GM04504 (cell line): ENCODE data around the gene SPATC1L.

ENCODE experiments used
- DNase-seq: peaks from one replicate; pipeline ENCODE4 v3.0.0-alpha.2; 2012; ENCODE audit warnings: low read depth

The SPATC1L gene

DNA sequence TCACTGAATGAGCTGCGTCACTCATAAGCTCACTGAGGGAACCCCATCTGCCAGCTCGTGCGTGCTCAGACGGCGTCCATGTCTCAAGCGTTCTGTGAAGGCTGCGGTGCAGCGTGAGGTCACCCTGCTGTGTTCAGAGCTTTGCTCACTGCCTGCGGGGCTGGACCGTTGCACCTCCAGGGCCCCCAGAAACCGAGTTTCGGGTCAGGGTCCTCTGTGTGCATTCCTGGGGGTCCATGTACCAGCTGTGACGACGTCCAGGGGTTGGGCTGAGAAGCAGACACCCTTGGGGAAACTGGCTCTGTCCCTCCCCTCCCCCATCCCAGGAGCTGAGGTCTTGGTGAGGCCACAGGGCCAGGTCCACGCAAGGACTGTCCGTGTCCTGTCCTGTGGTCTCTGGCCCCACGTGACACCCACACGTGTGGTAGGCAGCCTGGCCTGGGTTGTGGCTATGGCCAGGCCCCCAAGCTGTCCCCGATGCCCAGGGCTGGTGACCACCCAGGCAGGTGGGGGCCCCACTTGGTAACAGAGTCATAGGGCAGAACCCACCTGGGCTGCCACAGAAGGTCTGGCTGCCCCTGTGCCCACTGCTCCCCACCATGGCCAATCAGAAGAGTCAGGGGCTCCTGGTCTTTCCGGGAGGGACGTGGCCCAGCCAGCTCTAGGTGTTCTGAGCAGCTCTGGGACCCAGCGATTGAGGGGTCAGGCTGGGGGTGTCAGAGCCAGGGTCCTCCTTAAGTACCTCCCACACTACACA, 53.2 kb downstream of the SPATC1L start:
- no peak for DNase-seq

DNA sequence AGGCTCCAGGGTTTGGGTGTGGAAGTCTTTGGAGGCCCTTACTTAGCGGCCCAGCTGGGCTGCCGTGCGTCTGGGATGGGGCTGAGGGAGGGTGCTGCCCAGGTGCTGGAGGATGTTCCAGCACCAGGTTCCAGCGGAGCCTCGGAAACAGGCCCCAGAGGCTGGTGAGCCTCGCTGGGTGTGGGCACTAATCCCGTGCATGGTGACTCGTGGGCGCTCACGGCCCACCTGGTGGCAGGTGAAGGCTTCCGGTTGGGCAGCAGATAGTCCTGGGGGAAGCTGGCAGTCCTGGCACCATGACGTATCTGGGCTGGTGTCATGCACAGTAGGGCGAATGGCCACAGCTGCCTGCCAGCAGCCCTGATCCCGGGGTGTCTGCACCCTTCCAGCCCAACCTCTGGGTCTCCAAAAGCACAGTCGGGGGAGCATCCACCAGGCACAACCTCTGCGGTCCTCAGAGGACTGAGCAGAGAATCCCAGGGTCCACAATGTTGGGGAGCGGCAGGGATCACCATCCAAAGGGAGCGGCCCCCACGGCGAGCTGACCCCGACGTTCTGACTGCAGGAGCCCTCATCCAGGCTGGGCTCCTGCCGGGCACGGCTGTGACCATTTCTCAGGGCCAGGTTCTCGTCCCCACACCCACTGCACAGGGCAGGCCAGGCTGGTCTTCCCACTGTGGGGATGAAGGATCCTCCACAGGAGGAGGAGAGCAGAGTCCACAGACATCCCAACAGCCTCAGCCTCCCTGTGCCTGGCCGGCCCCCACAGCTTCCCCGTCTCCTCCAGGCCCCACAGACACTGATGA, 54.2 kb downstream of the SPATC1L start:
- DNase-seq: no peak

DNA sequence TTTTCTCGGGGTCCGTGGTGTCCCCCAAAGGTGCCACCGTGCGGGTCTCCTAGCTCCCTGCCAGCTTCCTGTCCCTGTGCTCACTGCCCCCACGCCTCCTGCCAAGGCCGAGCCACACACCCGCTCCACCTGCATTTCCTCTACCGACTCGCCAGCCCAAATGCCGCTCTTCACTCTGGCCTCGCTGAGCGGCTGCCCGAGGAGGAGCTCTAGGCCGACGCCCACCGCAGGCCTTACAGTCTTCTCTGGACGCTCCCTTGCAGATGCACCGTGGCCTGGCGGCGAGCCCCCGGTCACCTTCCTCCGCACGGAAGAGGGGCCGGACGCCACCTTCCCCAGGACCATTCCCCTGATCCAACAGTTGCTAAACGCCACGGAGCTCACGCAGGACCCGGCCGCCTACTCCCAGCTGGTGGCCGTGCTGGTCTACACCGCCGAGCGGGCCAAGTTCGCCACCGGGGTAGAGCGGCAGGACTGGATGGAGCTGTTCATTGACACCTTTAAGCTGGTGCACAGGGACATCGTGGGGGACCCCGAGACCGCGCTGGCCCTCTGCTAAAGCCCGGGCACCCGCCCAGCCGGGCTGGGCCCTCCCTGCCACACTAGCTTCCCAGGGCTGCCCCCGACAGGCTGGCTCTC, 55.2 kb downstream of the SPATC1L start:
- DNase-seq: no peak

DNA sequence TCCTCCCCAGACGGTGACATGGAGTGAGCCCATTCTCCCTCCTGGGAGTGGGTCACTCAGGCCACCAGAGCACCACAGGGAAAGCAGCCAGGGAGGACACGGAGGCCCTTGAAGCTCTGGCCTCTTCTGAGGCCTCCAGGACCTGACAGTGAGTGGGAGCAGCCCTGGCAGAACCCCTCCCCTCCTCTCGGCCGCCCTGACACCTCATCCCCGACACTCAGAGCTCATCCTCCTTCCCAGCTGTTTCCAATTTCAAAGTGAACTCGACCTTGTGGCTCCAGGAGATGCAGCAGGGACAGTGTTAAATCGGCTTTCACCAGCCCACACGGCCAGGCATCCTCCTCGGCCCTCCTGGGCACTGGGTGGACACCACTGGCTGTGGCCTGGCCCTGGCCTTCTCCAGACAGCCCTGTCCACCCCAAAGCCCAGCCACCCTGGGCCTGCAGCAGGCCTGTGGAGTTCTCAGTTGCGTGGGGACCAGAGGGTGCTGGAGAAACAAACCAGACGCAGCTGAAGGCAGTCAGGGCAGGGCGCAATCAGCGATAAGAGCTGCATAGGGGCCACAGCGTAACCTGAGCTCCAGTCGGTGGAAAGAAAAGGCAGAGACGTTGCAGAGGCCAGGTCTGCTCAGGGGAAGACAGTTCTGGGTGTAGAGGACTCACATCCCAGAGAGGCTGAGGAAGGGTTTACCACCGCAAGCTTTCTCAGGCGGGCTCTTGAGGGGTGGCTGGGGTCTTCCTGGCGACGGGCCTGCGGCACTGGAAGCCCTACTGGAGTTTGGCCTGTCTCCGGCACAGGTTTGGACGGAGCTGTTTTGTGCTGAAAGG, 55.9 kb downstream of the SPATC1L start:
- DNase-seq: no peak

DNA sequence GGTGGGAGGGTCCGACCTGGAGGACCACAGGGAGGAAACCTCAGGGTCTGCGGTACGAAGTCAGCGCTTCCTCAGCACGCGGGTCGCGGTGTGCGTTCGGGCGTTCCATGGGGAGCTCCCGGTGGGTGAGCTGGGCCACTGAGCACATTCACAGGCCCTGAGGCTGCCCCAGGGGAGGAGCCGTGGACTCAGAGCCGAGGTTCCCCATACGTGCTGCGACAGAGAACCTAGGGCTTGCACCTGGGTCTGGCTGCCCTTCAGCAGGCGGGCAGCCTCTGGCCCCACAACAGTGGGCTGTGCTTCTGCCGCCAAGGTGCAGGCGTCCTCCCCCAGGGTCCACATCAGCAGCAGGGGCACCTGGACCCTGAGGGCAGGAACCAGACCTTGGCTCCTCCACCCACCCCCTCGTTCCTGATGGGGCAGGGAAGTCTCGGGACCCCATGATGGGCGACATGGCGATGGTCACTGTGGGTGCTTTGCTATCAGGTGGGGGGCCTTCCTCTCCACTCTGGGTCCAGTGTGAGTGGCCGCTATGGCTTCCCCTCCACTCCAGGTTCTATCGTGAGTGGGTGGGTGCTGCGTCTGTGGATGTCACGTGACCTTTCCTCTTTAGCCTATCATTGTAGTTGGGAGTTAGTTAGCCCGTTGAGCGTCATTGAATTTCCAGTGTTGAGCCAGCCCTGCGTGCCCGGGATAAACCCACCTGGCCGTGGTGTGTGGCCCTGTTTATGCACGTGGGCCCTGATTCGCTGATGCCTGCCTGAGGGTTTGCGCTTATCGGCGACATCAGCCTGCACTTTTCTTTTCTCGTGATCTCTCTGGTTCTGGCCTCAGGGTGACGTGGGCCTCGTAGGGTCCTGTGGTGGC, 56.8 kb downstream of the SPATC1L start:
- no peak for DNase-seq

DNA sequence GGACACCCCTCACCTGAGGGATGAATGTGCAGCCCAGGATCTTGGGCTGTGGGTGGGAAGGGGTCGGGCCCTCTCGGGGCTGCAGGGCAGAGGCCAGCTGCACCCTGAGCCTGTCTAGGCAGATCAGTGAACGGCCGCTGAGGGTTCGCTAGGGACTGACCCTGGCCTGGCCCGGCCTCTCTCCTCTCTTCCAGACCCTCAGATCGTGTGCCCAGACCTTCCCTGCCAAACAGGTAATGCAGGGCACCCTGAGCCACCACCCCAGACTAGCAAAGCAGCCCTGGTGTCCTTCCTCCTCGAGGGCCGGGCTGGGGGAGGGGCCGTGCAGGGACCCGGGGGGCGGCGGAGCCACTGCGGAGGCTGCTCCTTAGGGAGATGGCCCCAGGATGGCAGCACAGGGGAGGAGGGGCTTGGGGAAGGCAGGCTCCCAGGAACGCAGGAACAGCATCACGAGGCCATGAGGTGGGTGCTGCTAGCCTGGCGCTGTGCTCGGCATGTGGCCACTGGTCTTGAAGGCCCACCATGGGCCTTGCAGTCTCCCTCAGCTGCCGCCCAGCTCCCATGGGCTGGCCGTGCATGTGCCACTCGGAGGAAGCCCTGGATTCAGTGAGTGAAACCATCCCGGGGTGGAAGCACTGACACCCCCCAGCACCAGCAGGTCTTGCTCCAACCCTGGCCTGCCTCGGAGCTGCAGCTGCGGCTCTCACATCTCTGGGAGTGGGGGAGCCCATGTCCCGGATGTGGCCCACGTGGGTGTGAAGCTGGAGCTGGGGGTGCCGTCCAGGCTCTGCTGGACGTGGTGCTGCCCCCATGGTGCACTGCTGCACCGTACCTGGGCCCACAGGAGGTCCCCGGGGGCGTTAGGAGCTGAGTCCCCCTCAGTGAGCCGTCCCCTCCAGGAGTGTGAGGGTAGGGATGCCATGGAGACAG, 57.7 kb downstream of the SPATC1L start:
- DNase-seq: no peak

DNA sequence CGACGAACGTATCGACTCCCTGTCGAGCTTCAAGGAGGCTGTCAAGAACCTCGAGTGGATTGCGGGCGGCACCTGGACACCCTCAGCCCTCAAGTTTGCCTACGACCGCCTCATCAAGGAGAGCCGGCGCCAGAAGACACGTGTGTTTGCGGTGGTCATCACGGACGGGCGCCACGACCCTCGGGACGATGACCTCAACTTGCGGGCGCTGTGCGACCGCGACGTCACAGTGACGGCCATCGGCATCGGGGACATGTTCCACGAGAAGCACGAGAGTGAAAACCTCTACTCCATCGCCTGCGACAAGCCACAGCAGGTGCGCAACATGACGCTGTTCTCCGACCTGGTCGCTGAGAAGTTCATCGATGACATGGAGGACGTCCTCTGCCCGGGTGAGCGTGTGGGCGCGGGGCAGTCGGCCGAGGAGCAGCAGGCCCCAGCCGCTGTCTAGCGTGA, 58.4 kb downstream of the SPATC1L start:
- no peak for DNase-seq

DNA sequence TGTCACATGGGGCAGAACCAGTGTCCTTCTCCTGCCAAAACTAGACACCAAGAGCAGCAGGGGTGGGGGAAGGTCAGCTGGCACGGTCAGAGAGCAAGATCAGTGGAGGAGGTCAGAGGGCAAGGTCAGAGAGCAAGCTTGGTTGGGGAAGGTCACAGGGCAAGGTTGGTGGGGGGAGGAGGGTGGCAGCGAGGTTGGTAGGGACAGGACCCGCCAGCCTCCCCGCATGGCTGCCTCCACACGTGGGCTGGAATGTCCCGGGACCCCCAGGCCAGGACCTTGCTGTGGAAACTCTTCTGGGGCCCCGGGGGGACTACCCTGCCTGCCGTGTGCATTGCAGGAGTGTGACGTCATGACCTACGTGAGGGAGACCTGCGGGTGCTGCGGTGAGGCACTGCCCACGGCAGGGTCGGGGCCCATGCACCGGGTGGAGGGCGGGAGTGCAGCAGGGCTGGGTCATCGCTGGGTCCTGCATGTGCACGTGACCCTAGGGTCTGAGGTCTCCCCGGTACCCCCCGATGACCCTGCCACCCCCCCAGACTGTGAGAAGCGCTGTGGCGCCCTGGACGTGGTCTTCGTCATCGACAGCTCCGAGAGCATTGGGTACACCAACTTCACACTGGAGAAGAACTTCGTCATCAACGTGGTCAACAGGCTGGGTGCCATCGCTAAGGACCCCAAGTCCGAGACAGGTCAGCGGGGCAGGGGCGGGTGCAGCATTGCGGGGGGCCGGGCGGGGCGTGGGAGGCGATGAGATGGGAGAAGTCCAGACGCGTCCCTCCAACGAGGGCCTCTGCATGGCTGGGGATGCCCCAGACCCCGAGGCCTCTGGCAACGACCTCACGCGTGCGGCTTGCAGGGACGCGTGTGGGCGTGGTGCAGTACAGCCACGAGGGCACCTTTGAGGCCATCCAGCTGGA, 59.1 kb downstream of the SPATC1L start:
- DNase-seq: no peak

DNA sequence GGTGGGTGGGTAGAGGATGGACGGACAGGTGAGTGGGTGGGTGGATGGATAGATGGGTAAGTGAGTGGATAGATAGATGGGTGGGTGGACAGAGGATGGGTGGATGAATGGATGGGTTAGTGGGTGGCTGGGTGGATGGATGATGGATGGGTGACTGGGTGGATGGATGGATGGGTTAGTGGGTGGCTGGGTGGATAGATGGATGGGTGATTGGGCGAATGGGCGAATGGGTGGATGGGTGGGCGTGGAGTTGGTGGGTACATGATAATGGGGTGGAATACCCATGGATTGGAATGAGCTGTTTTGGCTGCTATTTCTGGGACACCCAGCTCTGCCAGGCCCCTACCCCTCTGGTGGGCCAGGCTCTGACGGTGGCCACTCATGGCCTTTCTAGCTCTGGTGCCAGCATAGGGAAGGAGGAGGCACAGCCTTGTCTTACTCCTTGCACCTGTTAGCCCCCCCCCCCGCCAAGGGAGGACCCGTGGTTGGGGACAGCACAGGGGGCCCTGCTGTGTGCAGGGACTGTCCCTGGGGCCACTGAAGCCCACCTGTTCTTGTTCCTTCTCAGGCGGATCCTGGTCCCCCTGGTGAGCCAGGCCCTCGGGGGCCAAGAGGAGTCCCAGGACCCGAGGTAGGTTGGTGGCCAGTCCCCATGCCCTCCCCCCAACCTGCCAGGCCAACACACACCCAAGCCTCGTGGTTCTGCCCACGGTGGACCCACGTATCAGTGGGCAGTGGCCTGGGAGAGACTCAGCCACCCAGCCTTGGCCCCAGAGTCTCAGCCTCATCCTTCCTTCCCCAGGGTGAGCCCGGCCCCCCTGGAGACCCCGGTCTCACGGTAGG, 60.0 kb downstream of the SPATC1L start:
- no peak for DNase-seq

DNA sequence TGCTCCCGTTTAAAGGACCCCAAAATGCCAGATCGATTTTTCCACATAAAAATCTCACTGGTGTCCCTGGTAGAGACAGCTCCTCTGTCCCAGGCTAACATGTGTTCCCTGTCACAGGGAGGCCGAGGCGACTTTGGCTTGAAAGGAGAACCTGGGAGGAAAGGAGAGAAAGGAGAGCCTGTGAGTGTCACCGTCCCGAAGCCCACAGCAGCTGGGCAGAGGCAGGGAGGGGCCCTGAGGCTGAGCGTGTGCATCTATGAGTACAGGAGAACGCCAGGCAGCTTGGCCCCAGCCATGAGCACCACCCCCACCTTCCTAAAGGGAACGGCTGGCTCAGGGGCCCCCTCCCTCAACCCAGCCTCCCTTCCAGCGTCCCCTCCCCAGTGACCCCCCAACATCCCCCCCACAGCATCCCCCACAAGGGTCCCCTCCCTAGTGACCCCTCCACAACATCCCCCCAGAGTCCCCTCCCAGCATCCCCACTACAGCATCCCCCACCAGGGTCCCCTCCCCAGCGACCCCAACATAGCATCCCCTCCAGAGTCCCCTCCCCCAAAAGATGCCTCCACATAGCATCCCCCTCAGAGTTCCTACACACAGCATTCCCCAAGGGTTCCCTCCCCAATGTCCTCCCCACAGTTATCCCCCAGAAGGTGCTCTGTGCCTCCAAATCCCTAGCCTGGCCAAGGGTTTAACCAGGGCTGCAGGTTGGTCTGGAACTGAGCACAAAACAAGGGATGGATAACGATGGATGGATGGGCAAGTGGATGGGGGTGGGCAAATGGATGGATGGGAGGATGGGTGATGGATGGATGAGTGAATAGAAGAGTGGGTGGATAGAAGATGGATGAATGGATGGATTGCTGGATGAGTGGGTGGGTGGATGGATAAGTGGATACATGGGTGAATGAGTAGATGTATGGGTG, 61.2 kb downstream of the SPATC1L start:
- DNase-seq: no peak

DNA sequence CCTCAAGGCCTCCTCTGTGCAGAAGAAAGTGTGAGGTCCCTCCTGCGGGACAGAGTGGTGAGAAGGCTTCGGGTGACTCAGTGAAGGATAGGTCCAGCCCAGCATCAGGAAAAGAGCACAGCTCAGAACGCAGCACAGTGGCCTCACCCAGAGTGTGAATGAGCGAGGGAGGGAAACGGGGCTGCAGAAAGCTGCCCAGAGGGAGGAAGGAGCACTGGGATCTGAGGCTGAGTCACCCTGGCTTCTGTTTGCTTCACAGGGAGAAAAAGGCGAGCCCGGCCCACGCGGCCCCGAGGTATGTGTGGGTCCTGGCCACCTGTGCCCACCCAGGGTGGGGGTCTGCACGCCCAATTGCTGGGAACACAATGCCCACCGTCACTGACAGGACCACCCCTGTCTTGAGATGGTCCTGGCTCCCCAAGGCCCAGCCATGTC, 62.0 kb downstream of the SPATC1L start:
- peak; percentile 71 for DNase-seq

DNA sequence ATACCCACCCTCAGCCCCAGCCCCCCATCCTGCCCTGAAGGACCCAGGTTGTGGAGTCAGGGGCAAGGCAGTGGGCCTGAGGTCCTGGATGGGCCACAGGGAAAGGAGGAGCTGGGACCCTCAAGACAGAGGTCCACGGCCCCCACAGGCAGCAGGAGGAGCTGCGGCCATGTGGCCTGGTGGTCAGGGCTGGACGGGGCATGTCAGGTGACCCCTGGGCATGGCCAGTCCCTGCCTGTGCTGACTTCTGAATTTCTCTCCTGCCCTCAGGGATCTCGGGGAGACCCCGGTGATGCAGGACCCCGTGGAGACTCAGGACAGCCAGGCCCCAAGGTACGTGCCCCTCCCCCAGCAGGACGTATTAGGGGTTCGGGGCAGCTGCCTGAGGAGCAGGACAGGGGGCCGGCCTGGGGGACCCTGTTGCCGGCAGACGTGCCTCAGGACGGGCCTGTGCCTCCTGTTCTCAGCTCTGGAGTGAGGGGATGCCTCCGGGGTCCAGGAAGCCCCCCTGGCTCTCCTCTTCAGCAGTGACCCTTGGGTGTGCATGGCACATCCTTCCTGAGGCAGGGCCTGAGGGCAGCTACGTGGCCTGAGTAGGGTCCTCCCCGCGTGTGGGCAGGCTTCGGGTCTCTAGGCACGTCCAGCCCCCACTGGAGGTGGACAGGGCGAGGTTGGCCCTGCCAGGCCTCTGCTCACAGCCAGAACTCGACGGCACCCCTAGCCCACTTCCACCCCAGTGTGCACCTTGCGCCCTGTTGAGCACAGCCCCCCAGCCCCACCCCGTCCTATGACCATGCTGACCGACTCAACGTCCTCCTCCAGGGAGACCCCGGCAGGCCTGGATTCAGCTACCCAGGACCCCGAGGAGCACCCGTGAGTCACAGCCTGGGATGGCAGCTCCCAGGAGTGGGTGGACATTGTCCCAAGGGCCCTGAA, 62.7 kb downstream of the SPATC1L start:
- DNase-seq: no peak

DNA sequence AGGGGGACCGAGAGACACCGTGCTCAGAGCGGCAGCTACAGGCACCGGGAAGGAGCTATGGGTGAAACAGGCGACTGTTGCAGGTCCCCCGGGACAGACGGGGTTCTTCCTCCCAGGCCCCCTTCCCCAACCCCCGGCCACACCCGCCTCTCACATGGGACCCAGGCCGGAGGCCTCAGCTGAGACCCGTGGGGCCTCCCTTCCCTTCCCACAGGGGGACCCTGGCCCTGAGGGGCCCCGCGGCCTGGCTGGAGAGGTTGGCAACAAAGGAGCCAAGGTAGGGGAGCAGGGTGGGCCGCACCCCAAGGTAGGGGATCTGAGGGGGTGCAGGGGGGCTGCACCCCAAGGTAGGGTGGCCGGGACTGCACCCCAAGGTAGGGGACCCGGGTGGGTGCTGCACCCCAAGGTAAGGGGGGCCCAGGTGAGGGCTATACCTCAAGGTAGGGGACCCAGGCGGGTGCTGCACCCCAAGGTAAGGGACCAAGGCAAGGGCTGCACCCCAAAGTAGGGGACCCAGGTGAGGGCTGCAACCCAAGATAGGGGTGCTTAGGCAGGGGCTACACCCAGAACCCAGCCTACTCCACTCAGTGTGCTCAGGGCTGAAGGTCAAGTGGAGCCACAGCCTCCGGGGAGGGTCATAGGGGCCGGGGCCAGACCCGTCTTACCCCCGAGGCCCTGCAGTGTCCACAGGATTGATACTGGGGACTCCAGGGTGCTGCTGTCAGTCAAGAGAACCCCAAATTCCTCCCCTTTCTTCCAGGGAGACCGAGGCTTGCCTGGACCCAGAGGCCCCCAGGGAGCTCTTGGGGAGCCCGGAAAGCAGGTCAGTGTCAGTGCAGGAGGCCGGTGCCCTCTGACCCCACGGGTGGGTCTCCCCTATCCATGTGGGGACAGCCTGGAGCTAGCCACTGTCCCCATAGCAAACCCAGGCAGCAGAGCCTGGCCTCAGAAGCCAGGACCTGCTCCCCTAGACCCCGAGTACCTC, 63.7 kb downstream of the SPATC1L start:
- DNase-seq: no peak

DNA sequence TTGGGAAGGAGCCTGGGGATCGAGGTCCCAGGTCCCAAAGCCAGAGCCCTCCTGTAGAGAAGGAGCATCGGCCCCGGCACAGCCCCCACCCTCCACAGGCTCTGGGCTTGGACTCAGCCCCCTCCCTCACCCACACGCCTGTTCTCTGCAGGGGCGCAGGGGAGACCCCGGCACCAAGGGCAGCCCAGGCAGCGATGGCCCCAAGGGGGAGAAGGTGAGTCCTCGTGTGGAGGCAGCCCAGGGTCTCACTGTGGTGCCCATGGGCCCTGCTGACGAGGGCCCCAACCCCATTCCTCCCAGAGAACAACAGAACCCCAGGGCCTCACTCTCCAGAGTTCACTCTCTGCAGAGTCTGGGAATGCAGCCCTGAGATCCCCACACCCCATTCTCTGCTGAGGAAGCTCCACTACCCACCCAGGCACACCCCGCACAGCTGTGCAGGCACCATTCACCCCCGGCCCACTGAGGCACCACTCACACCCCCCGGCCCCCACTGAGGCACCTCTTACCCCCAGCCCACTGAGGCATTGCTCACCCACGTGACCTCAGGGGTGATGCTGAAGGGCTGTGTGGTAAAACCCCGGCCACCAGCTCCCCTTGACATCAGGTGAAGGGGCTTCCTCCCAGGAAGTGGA, 64.5 kb downstream of the SPATC1L start:
- DNase-seq: no peak
